ENCODE results near the gene CEP43.

The CEP43 gene, protein sequence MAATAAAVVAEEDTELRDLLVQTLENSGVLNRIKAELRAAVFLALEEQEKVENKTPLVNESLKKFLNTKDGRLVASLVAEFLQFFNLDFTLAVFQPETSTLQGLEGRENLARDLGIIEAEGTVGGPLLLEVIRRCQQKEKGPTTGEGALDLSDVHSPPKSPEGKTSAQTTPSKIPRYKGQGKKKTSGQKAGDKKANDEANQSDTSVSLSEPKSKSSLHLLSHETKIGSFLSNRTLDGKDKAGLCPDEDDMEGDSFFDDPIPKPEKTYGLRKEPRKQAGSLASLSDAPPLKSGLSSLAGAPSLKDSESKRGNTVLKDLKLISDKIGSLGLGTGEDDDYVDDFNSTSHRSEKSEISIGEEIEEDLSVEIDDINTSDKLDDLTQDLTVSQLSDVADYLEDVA

DNA sequence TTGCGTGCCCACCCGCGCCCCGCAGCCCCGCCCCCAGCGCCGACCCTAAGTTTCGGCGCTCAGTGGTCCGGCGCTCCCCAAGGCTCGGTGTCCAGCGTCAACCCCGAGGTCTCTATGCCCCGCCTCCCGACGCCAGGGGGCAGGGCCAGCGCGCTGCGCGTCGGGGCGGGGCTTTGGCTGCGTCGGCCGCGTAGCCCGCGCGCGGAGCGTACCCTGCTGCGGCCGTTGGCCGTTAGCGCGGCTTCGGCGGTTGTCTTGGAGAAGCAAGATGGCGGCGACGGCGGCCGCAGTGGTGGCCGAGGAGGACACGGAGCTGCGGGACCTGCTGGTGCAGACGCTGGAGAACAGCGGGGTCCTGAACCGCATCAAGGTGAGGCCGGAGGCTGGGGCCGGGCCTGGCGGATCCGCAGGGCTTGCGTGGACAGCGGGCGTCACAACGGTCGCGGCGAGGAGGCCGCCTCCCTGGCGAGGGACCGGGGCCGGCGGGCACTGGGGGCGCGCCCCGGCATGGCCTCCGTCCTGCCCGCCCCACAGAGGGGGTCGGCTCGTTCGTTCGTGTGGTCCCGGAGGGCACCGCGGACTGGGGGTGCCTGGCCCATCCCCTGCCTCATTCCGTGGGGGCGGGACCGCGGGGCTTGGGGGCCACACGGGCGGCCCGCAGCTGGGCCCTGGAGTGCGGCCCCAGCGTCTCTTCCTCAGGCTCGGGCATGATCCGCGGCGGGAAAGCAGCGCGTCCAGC lies at the start of gene CEP43:
CEP43 (plus strand) TSS at position 253 of the 739 bp plus-strand sequence; CDS start at position 269, 16 bp downstream.
- peak; percentile 89 for DNase-seq

GRCh38 chr6:166949528-166950442 lies 49.4 kb upstream of the CEP43 start:
- no peak for DNase-seq

DNA sequence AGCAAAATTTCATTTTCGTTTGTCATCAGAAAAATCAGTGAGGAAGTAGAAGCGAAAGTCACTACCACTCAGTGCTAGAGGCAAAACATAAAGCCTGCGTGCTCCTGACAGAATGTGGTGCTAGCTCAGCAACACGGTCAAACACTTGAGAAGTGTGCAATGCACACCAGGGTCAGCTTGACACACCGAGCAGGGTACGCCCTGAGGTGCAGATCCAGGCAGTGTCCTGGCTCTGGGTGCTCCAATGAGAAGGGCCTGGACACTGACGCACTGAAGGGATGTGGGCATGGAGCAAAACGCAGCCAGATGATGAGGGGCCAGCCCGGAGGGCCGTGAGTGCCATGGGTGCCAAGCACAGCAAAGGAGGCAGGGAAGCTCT lies 48.8 kb upstream of the CEP43 start:
- DNase-seq, result no peak

DNA sequence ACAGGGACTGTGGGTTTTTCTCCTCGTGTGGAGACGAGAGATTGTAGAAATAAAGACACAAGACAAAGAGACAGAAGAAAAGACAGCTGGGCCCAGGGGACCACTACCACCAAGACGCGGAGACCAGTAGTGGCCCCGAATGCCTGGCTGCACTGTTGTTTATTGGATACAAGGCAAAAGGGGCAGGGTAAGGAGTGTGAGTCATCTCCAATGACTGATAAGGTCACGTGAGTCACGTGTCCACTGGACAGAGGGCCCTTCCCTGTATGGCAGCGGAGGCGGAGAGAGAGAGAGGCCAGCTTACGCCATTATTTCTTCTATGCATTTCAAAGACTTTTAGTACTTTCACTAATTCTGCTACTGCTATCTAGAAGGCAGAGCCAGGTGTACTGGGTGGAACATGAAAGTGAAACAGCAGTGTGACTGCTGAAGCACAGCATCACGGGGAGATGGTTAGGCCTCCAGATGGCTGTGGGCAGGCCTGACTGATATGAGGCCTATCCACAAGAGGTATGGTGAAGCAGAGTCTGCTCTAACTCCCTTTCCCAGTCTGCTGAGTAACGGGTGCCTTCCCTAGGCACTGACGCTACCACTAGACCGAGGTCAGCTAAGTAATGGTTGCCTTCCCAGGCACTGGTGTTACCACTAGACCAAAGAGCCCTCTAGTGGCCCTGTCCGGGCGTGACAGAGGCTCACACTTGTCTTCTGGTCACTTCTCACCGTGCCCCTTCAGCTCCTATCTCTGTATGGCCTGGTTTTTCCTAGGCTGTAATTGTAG lies 48.1 kb upstream of the CEP43 start:
- DNase-seq, result peak; percentile 27

DNA sequence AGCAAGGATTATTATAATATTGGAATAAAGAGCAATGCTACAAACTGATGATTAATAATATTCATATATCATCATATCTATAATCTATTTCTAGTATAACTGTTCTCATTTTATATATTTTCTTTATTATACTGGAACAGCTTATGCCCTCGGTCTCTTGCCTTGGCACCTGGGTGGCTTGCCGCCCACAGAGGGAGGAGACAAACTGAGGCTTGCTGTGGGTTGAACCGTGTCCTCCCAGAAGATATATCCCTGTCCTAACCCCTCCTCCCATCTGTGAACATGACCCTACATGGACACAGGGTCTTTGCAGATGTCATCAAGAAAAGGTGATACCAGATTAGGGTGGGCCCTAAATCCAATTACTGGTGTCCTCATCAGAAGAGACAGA lies 47.5 kb upstream of the CEP43 start:
- DNase-seq, result no peak

DNA sequence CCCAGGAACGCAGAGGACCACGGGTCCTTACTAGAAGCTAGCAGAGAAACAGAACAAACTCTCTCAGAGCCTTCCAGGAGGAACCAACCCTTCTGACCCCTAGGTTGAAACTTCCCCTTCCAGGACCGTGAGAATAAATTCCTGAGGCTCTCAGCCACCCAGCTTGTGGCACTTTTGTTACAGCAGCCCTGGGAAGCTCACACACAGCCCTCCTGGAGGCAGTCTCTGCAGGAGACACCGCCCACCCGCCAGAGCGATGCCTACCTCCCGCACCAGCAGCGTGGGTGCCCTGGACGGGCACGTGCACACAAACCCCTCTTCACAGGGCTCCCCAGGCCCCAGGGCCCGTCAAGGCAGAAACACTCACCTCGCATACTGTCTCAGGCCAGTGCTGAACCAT lies 47.1 kb upstream of the CEP43 start:
- no peak for DNase-seq

DNA sequence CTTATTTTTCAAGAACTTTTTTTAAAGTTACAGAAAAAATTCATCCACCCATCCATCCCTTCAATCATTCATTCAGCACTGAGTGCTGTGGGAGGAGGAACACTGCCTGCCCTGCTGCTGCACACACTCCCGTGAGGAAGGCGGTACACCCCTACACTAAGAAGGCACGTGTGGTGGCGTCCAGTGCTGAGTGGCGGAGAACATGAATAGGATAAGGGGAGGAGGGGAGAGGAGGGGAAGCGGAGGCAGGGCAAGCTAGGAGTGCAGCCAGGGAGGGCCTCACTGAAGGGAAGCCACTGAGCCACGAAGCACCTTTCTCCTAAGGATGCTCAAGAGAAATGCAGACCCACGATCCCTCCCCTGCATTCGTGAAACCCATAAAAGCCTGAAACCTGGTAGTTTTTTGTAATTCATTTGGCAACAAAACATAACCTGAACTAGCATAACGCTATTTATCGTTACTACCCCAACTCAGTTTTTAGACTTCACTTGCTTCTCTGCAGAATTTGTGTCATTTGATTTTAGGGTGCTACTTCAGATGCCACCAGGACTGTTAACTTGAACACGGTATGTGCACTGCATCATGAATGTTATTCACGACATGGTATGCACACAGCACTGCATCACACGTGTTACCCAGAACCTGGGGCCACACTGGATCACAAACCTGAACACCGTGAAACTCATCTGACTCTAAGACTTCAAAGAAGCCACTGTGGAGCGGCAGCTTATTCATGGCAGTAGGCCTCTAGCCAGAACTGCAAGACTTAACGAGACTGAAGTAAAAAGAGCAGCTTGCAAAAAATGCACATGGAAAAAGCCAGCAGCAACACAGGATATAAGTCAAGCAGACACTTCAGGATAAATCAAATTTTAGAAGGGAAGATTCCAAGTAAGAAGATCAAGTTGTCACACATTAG lies 46.4 kb upstream of the CEP43 start:
- DNase-seq, result no peak

DNA sequence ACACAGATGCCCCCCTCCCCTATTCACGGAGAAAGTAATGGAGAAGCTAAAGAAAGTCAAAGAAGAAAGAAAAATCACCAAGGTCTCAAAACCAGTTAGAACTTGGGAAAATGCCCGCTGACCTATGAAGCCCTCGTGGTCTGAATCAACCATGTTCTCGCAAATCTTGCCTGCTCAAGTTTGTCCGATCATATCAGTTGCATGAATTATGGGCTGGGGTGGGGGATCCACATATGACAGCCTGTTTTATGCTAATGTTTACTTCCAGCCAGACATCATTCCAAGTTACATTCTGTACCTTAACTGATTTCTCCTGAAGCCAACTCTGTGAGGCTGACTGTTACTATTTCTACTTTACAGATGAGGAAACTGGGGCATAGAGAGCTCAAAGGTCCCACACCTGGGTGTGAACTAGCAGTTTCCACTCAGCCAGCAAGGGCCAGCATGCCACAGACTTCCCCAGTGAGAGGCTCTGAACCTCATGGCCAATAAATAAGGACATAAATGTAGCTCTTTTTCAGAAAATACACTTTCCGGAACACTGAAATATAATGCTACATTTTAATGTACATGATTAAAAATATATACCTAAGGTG lies 45.0 kb upstream of the CEP43 start:
- DNase-seq, result no peak

DNA sequence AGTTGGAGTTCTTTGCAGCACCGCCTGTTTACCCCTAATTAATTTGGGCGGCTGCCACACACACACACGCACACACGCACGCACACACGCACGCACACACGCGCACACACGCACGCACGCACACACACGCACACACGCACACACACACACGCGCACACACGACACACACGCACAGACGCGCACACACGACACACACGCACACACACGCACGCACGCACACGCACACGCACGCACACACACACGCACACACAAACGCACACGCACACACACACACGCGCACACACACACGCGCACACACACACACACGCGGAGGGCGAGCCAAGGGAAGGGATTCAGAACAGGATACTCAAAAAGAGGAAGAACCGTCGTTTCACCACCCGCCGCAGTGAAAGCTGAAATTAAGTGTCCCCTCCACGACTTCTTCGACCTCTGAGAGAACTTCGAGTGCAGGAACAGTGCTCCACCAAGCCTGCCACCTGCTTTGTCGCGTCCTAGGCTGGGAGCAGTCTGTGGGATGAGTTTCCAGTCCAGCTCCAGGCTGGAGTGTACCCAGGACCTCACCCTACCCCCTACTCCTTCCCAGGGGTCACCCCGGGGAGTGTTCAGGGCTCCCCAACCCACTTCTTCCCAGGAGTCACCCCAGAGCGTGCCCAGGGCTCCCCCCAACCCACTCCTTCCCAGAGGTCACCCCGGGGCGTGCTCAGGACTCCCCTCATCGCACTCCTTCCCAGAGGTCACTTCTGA lies 43.9 kb upstream of the CEP43 start:
- no peak for DNase-seq

GRCh38 chr6:166955865-166956443 lies 43.2 kb upstream of the CEP43 start:
- DNase-seq, result peak; percentile 53

DNA sequence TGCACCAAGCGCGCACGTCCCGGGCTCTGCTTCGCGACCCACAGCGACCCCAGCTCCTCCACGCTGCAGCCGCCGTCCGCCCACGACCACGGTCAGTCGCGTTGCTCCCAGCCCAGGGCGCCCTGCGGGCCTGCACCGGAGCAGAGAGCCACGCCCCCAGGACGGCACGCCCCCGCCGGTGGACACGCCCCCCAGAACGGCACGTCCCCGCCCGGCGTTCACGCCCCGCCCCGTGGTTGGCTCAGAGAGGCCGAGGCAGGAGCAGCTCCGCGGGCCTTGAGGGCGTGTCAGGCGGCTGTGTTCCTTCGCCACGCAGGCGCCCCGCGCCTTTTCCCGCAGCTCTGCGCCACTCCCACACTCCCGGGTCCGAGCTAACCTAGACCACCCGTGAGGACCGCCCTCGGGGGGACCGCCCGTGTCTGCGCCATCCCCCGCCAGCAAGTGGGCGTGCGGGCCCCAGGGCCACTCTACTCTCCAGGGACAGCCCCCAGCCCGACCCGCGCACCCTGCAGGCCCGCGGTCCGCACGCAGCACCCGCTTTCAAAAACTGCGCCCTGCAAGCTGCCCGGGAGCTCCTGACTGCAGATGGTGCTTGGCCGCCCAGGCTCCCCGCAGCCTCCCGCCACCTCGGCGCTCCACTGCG lies 42.6 kb upstream of the CEP43 start, which contains the start of gene RNASET2:
RNASET2 (minus strand) TSS at position 107 of the 643 bp plus-strand sequence. CDS start 368 bp downstream, outside the sequence.
- DNase-seq, result peak; percentile 82

- DNase-seq, result peak; percentile 1
Measured at GRCh38 chr6:166957087-166957804, 42.0 kb upstream of the CEP43 start.

DNA sequence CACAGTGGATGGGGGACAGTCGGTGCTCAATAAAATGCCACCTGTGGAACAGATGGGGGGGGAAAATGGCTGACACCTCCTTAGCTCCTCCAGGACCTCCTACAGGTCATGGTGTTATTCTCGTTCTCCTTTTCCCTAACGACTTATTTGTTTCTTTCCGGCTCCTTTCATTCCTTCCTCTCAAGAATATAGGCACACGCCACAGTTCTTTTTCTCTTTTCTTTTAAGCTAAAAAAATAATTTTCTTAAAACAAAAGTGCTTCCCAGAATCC lies 41.5 kb upstream of the CEP43 start:
- no peak for DNase-seq

GRCh38 chr6:166958926-166959861 lies 40.0 kb upstream of the CEP43 start:
- no peak for DNase-seq

- DNase-seq, result no peak
Measured at GRCh38 chr6:166959911-166960608, 39.1 kb upstream of the CEP43 start.

- no peak for DNase-seq
Measured at GRCh38 chr6:166960609-166960978, 38.6 kb upstream of the CEP43 start.

DNA sequence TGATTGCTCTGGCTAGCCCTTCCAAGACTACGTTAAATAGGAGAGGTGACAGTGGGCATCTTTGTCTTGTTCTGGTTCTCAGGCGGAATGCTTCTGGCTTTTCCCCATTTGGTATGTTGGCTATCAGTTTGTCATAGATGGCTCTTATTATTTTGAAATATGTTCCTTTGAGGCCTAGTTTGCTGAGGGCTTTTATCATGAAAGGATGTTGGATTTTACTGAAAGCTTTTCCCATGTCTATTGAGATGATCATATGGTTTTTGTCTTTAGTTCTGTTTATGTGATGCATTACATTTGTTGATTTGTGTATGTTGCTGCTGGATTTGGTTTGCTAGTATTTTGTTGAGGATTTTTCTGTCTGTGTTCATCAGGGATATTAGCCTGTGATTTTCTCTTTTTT lies 32.9 kb upstream of the CEP43 start:
- no peak for DNase-seq

All from NCI-H1436 (cell line).